ENCODE measurements around the gene FLNB.

Gene FLNB

GRCh38 chr3:58184309-58184981 lies 176.2 kb downstream of the FLNB start:
- TF ChIP-seq ZFX (IDR thresholded peaks at IDR 0.05) = no peak
- no peak for TF ChIP-seq CTCF (conservative IDR thresholded peaks at IDR 0.05)
- H3K27ac ChIP-seq = no peak overlapping the region

GRCh38 chr3:58184982-58185360 lies 176.7 kb downstream of the FLNB start:
- TF ChIP-seq CTCF (conservative IDR thresholded peaks at IDR 0.05) (no peak), ZFX (IDR thresholded peaks at IDR 0.05) (no peak)
- H3K27ac ChIP-seq = no peak overlapping the region

GRCh38 chr3:58188173-58188564 lies 179.9 kb downstream of the FLNB start:
- H3K27ac ChIP-seq = no peak overlapping the region
- TF ChIP-seq ZFX (IDR thresholded peaks at IDR 0.05) = no peak
- TF ChIP-seq CTCF (conservative IDR thresholded peaks at IDR 0.05) = no peak

GRCh38 chr3:58188921-58189451 lies 180.8 kb downstream of the FLNB start:
- H3K27ac ChIP-seq = no peak overlapping the region

GRCh38 chr3:58189691-58190090 lies 181.5 kb downstream of the FLNB start:
- TF ChIP-seq ZFX (IDR thresholded peaks at IDR 0.05) = no peak
- no peak for TF ChIP-seq CTCF (conservative IDR thresholded peaks at IDR 0.05)
- no peak overlapping the region for H3K27ac ChIP-seq

More at GRCh38 chr3:58188921-58189451, 180.8 kb downstream of the FLNB start:
- TF ChIP-seq ZFX (IDR thresholded peaks at IDR 0.05) (no peak), CTCF (conservative IDR thresholded peaks at IDR 0.05) (no peak)

- no peak for TF ChIP-seq CTCF (conservative IDR thresholded peaks at IDR 0.05)
- no peak for TF ChIP-seq ZFX (IDR thresholded peaks at IDR 0.05)
- no peak overlapping the region for H3K27ac ChIP-seq
Measured at GRCh38 chr3:58190291-58190690, 182.1 kb downstream of the FLNB start.

- TF ChIP-seq CTCF (conservative IDR thresholded peaks at IDR 0.05) (no peak), ZFX (IDR thresholded peaks at IDR 0.05) (no peak)
- no peak overlapping the region for H3K27ac ChIP-seq
Measured at GRCh38 chr3:58190882-58191281, 182.7 kb downstream of the FLNB start.
